NCI-H748 treated with DMSO at 0.1 percent for 48 hours (cell line): ENCODE data around the gene SLC51B.
"Not testable (repeated sequence)": the region's sequence is repeated elsewhere in the genome, so short reads cannot be mapped to it uniquely, and the experiment has no call there.

Experiments used
- DNase-seq: peaks from one replicate; lab custom pipeline; 2025; lab: John Stamatoyannopoulos, UW

Gene SLC51B

GRCh38 chr15:65041787-65042186 lies 3.4 kb upstream of the SLC51B start:
- DNase-seq = no peak

- no peak for DNase-seq
These were observed 2.3 kb upstream of the SLC51B start for GRCh38 chr15:65042776-65043327.

- DNase-seq = not testable (repeated sequence)
These were observed 969 bp upstream of the SLC51B start for GRCh38 chr15:65044218-65044617.

- DNase-seq = no peak
These were observed 3.1 kb downstream of the SLC51B start for GRCh38 chr15:65048241-65048640.

GRCh38 chr15:65049418-65049840 lies 4.2 kb downstream of the SLC51B start:
- peak; percentile 87 for DNase-seq

- DNase-seq = no peak
These were observed 5.1 kb downstream of the SLC51B start for GRCh38 chr15:65050270-65050669.

- no peak for DNase-seq
These were observed 6.1 kb downstream of the SLC51B start for GRCh38 chr15:65051266-65051665.

- no peak for DNase-seq
These were observed 7.8 kb downstream of the SLC51B start for GRCh38 chr15:65052956-65053355.

- no peak for DNase-seq
These were observed 9.4 kb downstream of the SLC51B start for GRCh38 chr15:65054333-65055200.

GRCh38 chr15:65055201-65055870 lies 10.1 kb downstream of the SLC51B start:
- no peak for DNase-seq

- no peak for DNase-seq
These were observed 10.9 kb downstream of the SLC51B start for GRCh38 chr15:65056106-65056505.

GRCh38 chr15:65056868-65057548 lies 11.8 kb downstream of the SLC51B start:
- DNase-seq = no peak

GRCh38 chr15:65057549-65057940 lies 12.4 kb downstream of the SLC51B start:
- DNase-seq = no peak

- DNase-seq = no peak
These were observed 13.5 kb downstream of the SLC51B start for GRCh38 chr15:65058394-65059368.

- no peak for DNase-seq
These were observed 14.2 kb downstream of the SLC51B start for GRCh38 chr15:65059369-65059750.

- no peak for DNase-seq
These were observed 14.9 kb downstream of the SLC51B start for GRCh38 chr15:65059931-65060596.

GRCh38 chr15:65060641-65061397 lies 15.6 kb downstream of the SLC51B start:
- no peak for DNase-seq

- no peak for DNase-seq
These were observed 16.9 kb downstream of the SLC51B start for GRCh38 chr15:65062061-65062460.

GRCh38 chr15:65062726-65063125 lies 17.5 kb downstream of the SLC51B start:
- no peak for DNase-seq
